HEK293 (cell line): ENCODE measurements around the gene SMPD3.

Experiments used
- CTCF ChIP-seq: fragments of 450-650 bp; formaldehyde crosslinking; IDR thresholded peaks from 2 replicates; pipeline ENCODE4 v1.5.1; 2016; ENCODE audit warnings: missing biosample characterization, missing genetic modification characterization
- PRDM10 ChIP-seq: fragments of 450-650 bp; formaldehyde crosslinking; IDR thresholded peaks from 2 replicates; pipeline ENCODE4 v1.5.1; 2016; ENCODE audit warnings: missing biosample characterization, missing genetic modification characterization
- ZBTB49 ChIP-seq: fragments of 450-650 bp; formaldehyde crosslinking; IDR thresholded peaks from 2 replicates; pipeline ENCODE4 v1.5.1; 2016; ENCODE audit warnings: missing biosample characterization, missing genetic modification characterization, low read depth
- ZBTB6 ChIP-seq: fragments of 450-650 bp; formaldehyde crosslinking; IDR thresholded peaks from 2 replicates; pipeline ENCODE4 v1.5.1; 2017; ENCODE audit warnings: missing biosample characterization, missing genetic modification characterization
- TF ChIP-seq, protein P1 (sequence below): fragments of 450-650 bp; formaldehyde crosslinking; IDR thresholded peaks from 2 replicates; pipeline ENCODE4 v1.5.1; 2017; ENCODE audit warnings: missing biosample characterization, missing genetic modification characterization

DNA sequence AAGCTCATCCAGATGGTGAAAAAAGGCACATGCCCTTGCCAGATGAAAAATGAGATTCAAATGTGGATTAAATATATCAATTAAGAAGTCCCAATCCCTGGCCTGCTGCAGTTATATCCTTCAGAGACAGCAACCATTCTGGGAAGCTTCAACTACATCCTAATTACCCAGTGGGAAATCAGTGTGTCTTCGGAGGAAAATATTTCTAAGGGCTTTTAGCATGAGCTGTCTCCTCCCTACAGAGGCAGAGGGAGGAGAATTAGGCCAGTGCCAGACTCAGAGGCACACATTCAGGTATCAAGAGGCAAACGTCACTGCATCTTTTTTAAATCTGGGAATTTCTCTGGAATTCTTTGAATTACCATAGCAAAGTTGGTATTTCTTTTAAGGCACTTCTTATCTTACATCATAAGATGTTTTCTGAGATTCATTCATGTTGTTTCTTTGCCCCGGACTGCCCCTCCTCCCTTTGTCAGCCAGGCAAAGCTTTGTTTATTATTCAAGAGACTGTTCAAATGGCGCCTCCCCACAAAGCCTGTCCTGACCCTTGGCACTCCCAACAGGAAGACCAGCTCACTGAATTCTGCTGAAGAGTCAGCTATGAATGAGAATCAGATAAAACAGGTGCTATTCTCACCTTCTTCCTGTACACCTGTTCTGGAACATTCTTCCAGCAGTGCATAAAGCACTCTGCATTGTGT is 38.3 kb upstream of the SMPD3 start:
- TF ChIP-seq CTCF (tag by site-specific recombination) (no peak), ZBTB49 (no peak), ZBTB6 (tag by site-specific recombination) (no peak), PRDM10 (tag by site-specific recombination) (no peak)
- TF ChIP-seq, protein P1, sequence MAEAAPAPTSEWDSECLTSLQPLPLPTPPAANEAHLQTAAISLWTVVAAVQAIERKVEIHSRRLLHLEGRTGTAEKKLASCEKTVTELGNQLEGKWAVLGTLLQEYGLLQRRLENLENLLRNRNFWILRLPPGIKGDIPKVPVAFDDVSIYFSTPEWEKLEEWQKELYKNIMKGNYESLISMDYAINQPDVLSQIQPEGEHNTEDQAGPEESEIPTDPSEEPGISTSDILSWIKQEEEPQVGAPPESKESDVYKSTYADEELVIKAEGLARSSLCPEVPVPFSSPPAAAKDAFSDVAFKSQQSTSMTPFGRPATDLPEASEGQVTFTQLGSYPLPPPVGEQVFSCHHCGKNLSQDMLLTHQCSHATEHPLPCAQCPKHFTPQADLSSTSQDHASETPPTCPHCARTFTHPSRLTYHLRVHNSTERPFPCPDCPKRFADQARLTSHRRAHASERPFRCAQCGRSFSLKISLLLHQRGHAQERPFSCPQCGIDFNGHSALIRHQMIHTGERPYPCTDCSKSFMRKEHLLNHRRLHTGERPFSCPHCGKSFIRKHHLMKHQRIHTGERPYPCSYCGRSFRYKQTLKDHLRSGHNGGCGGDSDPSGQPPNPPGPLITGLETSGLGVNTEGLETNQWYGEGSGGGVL (tag by site-specific recombination), result no peak
